GM21360 (cell line): Measurements from ENCODE around the gene TEC.
"Not testable (repeated sequence)": the region's sequence is repeated elsewhere in the genome, so short reads cannot be mapped to it uniquely, and the experiment has no call there.

Source experiments
- ATAC-seq: cut with Tn5 transposase; IDR thresholded peaks from one replicate; pipeline ENCODE4 v1.9.1; 2021; ENCODE audit warnings: mild to moderate bottlenecking, moderate library complexity; ENCODE audit not compliant: unreplicated experiment

The TEC gene

DNA sequence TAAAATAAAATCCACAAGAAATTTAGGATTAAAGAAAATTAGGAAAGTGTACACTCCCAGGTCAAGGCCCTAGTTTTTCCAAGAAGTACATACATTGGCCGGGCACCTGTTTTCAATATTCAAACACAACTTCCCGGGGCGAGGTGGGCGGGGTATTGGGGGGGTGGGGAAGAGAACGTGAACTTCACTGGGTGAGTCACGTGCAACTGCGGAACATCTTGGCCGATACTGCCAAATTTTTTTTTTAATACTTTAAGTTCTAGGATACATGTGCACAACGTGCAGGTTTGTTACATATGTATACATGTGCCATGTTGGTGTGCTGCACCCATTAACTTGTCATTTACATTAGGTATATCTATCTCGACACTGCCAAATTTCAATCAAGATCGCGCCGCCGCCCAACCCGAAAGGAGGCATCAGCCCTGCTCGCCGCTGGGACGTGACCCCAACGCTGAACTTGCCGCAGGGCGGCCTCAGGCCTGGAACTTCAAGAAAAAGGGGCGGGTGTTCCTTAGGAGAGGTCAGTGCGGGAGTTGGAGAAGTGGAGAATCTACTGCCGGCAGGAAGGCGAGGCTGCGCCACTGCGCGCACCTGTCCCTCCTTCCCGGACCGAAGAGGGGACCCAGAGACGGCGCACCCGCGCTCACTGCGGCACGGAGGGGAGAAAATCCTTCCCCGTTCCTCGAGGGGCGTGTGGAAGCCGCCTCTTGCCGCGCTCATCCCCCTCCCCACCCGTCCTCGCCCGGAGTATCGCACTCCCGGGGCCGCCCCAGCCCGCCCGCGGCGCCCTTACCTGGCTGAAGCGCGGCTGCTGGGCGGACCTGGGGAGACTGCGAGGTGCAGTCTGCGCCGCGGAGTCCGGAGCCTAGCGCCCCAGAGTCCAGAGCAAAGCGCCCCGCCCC, at the start of gene TEC:
TEC (minus strand) TSS at position 883 of the 905 bp plus-strand sequence. CDS start 41,224 bp downstream, outside the sequence.
- ATAC-seq, result peak; percentile 20

DNA sequence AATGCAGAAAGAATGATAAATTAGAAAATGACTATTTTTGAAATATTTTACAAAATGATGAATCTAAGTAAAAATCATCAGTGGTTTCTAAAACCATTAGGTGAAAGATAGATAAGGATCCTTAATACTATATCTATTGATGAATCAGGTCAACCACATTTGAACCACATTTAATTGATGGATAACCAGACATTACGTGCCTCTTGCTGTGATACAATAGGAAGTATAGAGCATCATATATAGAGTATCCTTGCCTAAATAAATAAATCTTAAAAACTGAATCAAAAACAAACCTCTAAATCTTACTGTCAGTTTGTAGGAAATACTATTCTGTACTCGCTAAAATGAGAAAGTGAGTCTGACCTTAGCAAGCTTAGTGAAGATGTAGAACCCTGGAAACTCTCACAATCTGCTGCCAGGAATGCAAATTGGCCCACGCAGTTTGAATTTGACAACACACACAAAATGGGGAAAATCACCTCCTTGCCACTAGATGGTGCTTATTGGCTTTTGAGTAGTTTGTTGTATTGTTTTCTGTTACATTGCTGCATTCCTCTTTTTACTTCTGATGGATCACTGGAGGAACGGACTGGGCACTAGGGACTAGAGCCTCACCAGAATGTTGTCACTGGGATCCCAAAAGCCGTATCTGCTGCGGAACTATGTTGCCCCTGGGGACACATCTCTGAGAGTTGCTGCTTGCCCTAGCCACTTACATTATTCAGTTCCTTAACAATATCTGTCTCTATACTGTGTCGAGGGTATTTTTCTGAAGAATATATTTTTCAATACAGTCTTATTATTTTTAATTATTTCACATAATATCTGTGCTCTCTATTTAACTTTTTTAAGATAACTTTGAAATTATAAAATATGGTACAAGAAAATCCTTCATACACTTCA, 46.3 kb upstream of the TEC start:
- ATAC-seq, result peak; percentile 91

- ATAC-seq, result not testable (repeated sequence)
Measured at GRCh38 chr4:48314746-48315145, 45.1 kb upstream of the TEC start.

- ATAC-seq, result no peak
Measured at GRCh38 chr4:48311896-48312295, 42.3 kb upstream of the TEC start.

DNA sequence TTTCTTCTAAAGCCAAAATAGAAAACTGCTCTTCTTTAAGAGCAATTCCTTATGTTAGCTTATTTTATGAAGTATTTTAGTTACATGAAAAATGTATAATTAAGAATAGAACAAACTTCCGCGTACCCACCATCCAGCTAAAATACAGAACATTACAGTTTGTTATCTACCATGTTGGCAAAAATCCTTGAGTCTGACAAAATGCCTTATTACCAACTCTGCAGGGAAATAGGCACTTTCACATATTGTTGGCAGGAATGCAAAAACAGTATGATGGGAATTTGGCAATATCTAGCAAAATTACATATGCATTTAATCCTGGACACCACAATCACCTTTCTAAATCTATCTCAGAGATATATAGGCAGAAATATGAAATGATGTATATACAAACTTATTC, 39.3 kb upstream of the TEC start:
- no peak for ATAC-seq

- ATAC-seq, result no peak
Measured at GRCh38 chr4:48307528-48307927, 37.9 kb upstream of the TEC start.

DNA sequence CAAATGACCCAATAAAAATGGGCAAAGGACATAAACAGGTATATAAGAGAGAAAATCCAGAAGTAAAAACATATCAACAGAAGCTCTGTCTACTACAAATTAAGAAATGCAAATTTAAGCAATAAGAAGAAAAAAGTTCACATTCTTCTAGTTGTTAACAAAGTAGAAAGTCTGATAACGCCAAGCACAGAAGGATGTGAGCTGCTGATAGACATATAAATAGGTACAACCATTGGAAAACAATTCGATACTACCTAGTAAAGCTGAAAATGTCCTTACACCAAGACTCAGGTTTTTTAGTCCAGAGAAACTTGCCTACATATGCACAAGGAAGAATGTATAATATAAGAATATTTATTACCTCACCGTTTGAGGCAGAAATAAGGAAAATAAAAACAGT, 35.9 kb upstream of the TEC start:
- no peak for ATAC-seq

- no peak for ATAC-seq
Measured at GRCh38 chr4:48300004-48300403, 30.4 kb upstream of the TEC start.

DNA sequence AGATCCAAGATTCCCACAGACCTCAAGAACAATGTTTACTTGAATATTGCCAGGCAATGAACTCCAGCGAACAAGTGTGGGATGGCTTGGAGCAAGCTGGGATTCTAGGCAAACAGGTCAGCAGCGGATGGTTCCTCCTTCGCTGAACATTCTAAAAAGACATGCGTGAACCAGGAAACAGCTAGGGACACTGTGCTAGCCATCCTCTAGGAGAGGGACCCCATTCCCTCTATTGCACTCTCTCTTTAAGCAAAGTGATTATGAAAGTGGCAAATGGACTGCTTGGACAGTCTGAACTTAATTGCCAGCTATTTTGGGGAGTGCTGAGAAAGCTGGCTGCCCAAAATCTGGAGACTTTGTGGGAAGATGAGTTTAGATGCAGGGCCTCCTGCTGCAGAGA, 29.9 kb upstream of the TEC start:
- no peak for ATAC-seq

- ATAC-seq, result no peak
Measured at GRCh38 chr4:48297256-48297846, 27.7 kb upstream of the TEC start.

GRCh38 chr4:48296365-48296764, 26.7 kb upstream of the TEC start:
- ATAC-seq, result peak; percentile 93

- no peak for ATAC-seq
Measured at GRCh38 chr4:48295116-48295515, 25.5 kb upstream of the TEC start.

DNA sequence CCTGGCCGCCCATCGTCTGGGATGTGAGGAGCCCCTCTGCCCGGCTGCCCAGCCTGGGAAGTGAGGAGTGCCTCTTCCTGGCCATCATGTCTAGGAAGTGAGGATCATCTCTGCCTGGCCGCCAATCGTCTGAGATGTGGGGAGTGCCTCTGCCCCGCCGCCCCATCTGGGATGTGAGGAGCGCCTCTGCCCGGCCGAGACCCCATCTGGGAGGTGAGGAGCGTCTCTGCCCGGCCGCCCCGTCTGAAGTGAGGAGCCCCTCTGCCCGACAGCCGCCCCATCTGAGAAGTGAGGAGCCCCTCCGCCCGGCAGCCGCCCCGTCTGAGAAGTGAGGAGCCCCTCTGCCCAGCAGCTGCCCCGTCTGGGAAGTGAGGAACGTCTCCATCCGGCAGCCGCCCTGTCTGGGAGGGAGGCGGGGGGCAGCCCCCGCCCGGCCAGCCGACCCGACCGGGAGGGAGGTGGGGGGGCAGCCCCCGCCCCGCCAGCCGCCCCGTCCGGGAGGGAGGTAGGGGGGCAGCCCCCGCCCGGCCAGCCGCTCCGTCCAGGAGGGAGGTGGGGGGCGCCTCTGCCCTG, 22.7 kb upstream of the TEC start:
- not testable (repeated sequence) for ATAC-seq

- ATAC-seq, result no peak
Measured at GRCh38 chr4:48290146-48290772, 20.6 kb upstream of the TEC start.

GRCh38 chr4:48286060-48286459, 16.4 kb upstream of the TEC start:
- not testable (repeated sequence) for ATAC-seq

GRCh38 chr4:48285640-48286039, 16.0 kb upstream of the TEC start:
- ATAC-seq, result not testable (repeated sequence)

- ATAC-seq, result no peak
Measured at GRCh38 chr4:48275686-48276085, 6.0 kb upstream of the TEC start.

- no peak for ATAC-seq
Measured at GRCh38 chr4:48275247-48275646, 5.6 kb upstream of the TEC start.

DNA sequence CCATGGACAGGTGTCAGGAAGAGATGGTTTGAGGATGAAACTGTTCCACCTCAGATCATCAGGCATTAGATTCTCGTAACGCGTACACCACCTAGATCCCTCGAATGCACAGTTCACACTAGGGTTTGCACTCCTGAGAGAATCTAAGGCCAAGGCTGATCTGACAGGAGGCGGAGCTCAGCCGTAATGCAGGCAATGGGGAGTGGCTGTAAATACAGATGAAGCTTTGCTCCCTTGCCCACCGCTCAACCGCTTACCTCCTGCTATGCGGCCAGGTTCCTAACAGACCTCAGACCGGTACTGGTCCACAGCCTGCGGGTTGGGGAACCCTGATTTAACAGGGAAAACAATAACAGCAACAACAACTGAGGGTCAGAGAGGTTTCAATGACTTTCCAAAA, 2.0 kb upstream of the TEC start:
- ATAC-seq, result no peak

- peak; percentile 29 for ATAC-seq
Measured at GRCh38 chr4:48270951-48271473, 1.4 kb upstream of the TEC start.
